Posterior cingulate gyrus (tissue), 11 donors: ENCODE measurements around the gene TPPP2.

Source experiments
- DNase-seq, 10 donors: peaks; one replicate each; pipeline versions ENCODE4 v3.0.0 to v3.0.0-alpha.2; 2020 to 2021; ENCODE audit warnings: mixed read lengths in 3 of 10
- intact Hi-C: fragments of 100-400 bp; cut with DNase I; formaldehyde crosslinking; loops from one replicate; pipeline ENCODE4 v1.15.1; 2023

TPPP2 gene

DNA sequence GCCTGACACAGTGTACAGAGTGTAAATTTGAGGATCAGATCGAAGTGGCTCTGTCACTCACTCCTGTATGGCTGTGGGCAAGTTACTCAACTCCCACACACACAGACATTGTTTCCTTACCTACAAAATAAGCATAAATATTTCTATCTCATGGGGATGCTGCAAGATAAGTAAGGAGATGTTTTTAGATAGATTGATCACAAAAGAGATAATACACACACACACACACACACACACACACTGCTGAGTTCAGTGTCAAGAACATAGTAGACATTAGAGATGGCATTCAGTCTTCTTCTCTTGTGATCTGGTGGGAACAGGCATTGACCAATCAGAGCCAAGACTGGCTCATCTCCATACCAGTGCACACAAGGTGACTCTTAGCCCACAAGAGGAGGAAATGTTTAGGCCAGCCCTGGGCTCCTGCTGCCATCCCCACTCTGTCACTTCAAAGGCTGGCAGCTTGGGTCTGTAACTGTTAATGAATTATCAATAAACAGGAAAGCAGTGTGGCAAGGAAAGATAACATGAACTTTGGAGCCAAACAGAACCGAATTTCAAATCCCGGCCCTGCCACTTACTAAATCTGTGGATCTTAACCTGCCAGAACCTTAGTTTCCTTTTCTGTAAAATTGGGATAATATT is 24.2 kb downstream of the TPPP2 start:
- no peak for DNase-seq
- intact Hi-C loops: no loop called here

GRCh38 chr14:21054768-21055145 is 24.7 kb downstream of the TPPP2 start:
- no peak for DNase-seq
- intact Hi-C loops: no loop called here

DNA sequence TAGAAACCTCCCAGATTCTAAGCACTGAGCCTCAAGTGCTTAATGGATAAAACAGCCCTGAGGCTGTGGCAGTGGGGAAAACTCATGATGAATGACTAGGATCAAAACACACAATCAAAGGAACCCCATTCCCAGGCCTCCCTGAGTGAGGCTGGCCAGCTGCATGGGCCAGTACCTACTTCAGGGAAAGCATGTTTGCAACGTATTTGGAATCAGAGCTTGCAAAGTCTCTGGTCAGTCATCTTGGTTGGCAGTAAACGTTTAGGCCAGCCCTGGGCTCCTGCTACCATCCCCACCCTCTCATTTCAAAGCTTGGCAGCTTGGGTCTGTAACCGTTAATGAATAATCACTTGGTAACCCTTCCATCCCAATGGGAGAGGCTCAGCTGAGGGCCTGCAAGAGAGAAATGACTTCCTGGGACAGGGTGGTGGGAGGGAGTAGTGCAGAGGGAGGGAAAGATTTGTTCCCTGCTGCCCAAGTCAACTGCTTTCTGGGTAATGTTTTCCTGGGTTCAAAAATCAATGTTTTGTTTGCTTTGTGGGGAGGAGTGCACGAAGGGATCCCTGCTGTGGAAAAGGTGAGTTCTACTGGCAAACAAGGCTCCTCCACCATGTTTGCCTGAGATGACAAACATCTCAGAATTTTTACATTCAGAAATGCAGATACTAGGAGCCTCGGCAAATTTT is 25.6 kb downstream of the TPPP2 start:
- no peak for DNase-seq
- intact Hi-C loops: no loop called here

DNA sequence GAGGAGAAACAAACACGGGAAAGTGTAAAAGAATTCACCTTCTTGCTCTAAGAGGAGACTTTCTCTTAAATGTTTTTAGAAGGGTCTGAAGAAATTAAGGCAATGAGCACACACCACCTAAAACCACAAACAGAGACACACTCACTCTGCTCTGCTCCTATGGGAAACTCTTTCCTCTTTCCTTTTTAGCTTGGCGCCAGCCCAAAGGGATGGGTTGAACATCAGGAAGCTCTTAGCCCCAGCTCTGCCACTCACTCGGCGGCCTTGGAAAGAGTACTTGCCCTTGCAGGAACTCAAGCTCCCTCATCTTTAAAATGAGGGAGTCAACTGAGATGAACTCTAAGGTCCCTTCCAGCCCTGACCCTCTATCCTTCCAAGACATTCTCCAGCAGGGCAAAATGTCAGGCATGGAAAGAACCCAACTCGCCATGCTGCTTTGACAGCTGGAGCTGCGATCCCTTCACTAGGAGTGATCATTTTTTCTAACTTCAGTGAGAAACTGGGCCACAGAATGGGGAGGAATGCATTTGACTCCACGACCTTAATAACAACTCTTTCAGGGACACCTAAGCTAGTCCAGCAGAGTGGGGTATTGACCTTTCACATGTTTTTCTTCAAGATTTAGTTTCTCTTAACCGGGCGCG is 26.6 kb downstream of the TPPP2 start:
- DNase-seq: no peak
- intact Hi-C loops: no loop called here

- intact Hi-C loops: no loop called here
- no peak for DNase-seq
Measured at GRCh38 chr14:21057803-21058675, 28.0 kb downstream of the TPPP2 start, which contains the start of gene RNASE8. RNASE8 (plus strand) TSS chr14:21057822; CDS start chr14:21057893, 71 bp downstream.

DNA sequence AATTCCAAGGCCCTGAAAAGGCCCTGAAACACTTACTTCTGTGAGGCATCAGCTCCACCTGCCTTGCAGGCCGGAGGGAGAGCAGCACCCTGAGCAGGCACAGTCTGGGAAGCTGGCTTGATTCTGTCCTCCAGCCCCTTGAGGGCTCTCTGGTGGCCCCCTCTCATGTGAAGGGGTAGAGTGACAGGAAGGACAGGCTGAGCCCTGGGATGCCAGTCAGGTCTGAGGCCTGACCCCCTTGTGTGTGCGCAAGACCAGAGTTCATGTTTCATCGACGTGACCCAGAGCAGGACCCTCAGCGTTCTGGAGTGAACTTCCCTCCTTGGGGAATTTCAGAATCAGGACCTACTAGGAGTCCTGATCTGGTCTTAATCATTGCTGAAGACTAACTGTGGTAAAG is 28.9 kb downstream of the TPPP2 start:
- DNase-seq: no peak

GRCh38 chr14:21059842-21060613 is 30.0 kb downstream of the TPPP2 start:
- intact Hi-C loops: no loop called here
- DNase-seq: no peak

More for the DNA sequence above, 28.9 kb downstream of the TPPP2 start:
- intact Hi-C loops: no loop called here

DNA sequence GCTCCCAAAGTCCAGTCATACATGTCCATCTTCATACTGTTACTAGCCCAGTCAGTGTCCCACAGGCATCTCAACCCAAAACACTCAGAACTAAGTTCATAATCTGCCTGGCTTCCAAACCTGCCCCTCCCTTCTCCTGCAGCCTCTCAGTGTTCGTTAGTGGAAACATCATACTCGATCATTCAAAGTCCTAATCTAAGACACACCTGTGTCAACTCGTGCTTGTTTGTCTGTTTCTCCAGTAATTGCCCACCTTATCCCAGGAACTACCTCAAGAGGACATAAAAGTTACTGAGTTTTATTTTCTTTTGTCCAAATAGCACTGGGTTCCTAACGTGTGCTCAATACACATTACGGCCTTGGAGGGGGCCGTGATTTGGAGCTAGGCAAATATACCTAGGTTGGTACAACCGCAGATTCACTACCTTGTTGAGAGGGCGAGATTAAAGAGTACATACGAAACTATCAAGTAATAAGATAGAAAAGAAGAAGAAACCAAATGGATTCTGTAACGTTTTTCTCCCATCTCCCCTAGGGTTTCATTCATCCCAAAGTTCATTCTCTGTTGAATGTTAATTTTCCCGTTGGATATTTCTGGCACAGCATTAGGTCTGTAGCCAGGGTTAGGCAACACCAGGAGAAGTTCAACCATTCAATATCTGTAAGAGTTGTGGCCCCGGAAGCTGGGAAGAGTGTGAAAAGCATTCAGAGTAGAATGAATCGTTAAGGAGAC is 30.8 kb downstream of the TPPP2 start:
- intact Hi-C loops: no loop called here
- DNase-seq: no peak

- intact Hi-C loops: no loop called here
- no peak for DNase-seq
Measured at GRCh38 chr14:21061347-21061668, 31.3 kb downstream of the TPPP2 start.

- intact Hi-C loops: no loop called here
- no peak for DNase-seq
Measured at GRCh38 chr14:21063479-21063878, 33.5 kb downstream of the TPPP2 start.

DNA sequence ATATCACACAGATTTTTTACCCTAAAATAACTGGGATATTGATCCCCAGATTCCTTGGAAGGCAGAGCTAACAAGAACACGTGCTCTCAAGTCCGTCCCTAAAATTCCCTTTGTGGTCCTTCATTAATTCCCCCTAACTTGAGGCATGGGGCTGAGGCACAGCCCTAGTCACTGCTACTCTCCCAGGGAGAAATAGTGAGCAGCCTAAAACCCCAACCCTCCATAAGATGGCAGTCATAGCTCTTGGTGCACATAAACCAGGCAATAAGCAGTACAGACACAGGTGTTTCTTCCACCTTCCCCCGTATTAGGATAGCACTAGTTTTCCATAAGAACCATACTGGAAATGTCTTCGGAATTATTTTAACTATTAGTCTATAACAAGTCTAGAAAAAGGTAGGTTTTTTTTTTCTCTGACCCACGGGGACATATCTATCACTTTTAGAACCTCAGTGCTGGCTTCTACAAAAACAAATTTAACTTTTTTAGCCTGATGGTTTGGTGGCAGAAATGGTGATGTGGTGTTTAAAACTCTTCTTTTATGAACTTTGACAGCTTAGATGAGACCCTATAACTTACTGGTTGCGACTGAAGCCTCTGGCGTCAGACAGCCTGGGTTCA is 37.0 kb downstream of the TPPP2 start:
- no peak for DNase-seq
- intact Hi-C loops: no loop called here

GRCh38 chr14:21068521-21069387 is 38.7 kb downstream of the TPPP2 start:
- DNase-seq: peak in 5 of 10 donors; percentile 40 to 62 (median 47)
- intact Hi-C loops: loop anchor here (1.0 kb wide), 1 partner anchor 36 kb away; no protein-coding TSS in a partner anchor

GRCh38 chr14:21069388-21070082 is 39.5 kb downstream of the TPPP2 start:
- peak in 8 of 10 donors; percentile 38 to 94 (median 62) for DNase-seq
- intact Hi-C loops: loop anchor here (1.0 to 5.0 kb wide), 4 partner anchors 23 to 443 kb away; partner anchors contain the start of genes METTL3 and NDRG2

DNA sequence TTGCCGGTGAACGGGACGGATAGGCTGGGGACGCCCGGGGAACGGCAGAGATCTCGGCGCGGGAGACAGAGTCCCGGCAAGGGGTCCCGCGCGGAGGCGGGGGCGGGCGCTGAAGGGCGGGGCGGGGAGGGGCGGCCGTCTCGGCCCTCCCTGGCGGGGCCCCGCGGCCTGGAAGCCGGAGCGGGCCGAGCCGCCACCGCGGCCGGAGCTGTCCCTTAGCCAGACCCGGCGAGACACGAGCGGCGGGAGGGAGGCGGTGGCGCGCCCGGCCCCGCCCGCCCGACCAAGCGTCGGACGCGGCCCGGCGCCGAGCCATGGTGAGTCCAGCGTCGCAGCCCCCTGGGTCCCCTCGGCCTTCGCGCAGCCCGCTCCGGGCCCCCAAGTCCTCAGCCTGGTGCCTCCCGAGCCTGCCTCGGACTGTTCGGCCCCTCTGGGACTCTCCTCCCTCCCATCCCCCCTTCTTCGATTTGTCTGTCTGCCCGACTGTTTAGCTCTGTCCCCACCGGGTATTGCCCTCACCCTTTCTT is 40.1 kb downstream of the TPPP2 start, which contains the start of gene ARHGEF40:
Gene ARHGEF40, plus strand, starts transcription at position 222 of the 527 bp plus-strand sequence. Its CDS starts 93 bp downstream, at position 315.
- peak in 9 of 10 donors; percentile 37 to 96 (median 60) for DNase-seq
- intact Hi-C loops: loop anchor here (1.0 to 5.0 kb wide), 3 partner anchors 22 to 442 kb away; partner anchors contain the start of genes METTL3 and NDRG2

DNA sequence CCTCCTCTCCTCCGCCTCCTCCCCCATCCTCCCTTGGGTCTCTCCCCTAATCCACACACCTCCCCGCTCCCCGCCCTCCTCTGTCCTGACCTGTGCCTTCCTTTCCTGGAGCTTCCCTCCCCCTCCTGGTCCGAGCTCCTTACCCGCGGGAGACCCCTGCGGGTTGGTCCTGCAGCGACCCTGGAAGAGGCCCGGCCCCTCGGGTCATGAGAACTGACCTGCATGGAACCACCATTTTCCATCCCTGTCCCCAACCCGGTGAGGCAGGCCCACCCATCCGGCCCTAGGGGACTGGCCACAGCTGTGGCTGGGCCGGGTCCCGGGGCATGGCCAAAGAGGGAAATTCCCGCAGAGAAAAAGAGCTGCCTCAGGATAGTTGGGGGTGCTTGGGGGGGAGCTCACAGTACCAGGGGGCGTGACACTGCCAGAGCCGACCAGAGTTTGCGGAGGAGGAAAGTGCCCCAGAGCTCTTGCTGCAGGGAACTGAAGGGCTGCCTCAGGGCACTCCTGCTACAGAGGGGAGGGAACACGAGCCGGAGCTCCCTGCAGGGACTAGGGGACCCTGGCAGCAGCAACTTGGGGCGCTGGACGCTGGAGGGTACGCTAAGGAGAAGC is 40.7 kb downstream of the TPPP2 start:
- intact Hi-C loops: loop anchor here (1.0 to 5.0 kb wide), 3 partner anchors 22 to 442 kb away; partner anchors contain the start of genes METTL3 and NDRG2
- DNase-seq: peak in 2 of 10 donors; percentile 37 to 74
